ENCODE measurements around the gene ARHGEF16.

- TF ChIP-seq CTCF (conservative IDR thresholded peaks at IDR 0.05; ENCODE audit: low read depth, low read length): no peak
- no peak for TF ChIP-seq EZH2 (IDR thresholded peaks at IDR 0.05; ENCODE audit: borderline replicate concordance, low read depth, low read length, poor library complexity, severe bottlenecking)
These were observed 75.8 kb downstream of the ARHGEF16 start for GRCh38 chr1:3530086-3530925.
